T-helper 2 cell (primary cell): ENCODE measurements around the gene FARSA.
A peak's percentile ranks its signal among the peaks of the same experiment; 100 is the strongest.
"Not testable (repeated sequence)": the region's sequence is repeated elsewhere in the genome, so short reads cannot be mapped to it uniquely, and the experiment has no call there.

Source experiments
- DNase-seq, 5 experiments: peaks; one replicate each; pipeline versions ENCODE4 v3.0.0 to v3.0.0-alpha.2; 2012 to 2022

The FARSA gene

DNA sequence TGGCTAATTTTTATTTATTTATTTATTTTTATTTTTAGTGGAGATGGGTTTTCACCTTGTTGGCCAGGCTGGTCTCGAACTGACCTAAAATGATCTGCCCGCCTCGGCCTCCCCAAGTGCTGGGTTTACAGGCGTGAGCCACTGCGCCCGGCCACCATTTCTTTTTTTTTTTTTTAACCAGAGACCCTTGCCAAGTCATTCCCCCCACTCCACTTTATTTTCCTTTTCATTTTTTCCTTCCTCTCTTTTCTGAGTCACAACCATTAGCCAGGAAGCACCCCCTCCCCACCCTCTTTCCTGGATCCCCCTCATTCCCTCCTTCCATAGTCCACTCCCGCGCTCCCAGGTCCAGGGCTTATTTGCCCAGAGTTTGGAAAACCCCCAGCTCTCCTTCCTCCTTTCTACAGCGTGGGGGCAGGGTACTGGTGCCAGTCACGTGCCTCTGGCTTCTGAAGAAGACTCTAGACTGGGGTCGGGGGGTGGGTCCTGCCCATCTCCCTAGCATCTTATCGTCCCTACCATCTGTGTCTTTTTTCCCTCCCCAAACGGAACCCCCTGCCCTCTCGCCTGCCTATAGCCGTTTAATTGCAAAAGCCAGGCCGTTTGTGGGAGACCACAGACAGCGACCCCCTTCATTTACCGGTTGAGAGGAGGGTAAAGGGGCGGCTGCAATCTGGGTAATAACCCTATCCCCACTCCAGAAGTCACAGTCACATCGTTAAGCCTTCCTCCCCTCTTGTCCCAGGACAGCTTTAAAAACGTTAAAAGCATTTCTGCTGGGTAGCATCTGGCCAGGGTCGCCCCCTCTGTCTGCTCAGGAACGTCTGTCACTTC, 3.8 kb upstream of the FARSA start:
- peak in 1 of 5 experiments; percentile 45 for DNase-seq

GRCh38 chr19:12936582-12936981, 3.1 kb upstream of the FARSA start:
- no peak for DNase-seq

- no peak for DNase-seq
Measured at GRCh38 chr19:12935071-12935470, 1.6 kb upstream of the FARSA start.

- DNase-seq = no peak
Measured at GRCh38 chr19:12932392-12933286, 872 bp downstream of the FARSA start.

DNA sequence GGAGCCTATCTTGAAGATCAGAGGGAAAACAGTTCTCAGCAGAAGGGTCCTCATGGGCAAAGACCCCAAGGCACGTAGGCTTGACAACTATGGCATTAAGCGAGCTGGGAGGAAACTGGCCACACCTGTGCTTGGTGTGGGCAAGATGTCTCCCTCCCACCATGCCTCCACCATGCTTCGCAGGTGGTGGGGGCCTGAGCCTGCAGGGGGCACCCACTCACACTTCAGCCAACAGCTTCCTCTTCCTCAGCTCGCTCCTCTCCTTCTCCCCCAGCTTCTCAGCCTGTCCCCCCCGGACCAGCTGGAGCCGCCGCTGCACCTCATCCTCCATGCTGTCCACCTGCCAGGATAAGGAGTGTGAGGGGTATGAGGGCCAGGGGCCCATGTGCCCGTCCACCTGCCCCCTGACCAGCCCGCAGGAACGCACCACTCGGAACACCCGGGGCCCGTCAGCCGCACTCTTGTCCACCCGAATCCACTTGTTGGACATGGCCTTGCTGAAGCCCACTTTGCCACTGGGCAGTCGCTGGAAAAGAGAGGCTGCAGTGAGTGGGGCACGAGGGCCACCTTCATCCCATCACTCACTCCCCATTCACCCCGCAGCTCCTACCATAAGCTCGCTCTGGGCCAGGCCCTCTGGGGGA, 3.4 kb downstream of the FARSA start:
- DNase-seq = no peak

GRCh38 chr19:12924621-12925310, 8.7 kb downstream of the FARSA start:
- DNase-seq = no peak

DNA sequence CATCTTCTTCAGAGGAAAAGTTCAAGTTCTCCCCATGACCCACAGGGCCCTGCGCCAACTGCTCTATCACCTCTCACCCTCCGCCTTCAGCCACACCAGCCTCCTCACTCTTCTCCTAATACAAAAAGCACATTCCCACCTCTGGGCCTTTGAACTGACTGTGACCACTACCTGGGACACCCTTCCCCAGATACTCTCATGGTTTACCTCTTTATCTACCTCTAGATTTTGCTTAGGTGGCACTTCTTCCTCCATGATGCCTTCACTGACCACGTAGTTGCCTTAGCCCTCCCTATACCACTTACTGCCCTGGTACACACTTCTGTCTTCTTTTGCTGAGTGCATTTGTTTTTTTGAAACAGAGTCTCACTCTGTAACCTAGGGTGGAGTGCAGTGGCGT, 10.6 kb downstream of the FARSA start:
- no peak for DNase-seq

DNA sequence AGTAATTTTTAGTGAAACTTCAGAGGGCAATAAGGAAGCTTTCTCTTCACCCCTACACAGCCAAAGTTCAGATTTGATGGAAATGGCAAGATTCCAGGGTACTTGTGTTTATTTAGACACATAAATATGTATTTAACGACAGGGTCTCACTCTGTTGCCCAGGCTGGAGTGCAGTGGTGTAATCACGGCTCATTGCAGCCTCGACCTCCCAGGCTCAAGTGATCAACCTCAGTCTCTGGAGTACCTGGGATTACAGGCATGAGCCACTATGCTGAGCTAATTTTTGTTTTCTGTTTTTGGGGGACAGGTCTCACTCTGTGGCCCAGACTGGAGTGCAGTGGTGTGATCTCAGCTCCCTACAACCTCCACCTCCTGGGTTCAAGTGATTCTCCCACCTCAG, 12.5 kb downstream of the FARSA start:
- DNase-seq = no peak

DNA sequence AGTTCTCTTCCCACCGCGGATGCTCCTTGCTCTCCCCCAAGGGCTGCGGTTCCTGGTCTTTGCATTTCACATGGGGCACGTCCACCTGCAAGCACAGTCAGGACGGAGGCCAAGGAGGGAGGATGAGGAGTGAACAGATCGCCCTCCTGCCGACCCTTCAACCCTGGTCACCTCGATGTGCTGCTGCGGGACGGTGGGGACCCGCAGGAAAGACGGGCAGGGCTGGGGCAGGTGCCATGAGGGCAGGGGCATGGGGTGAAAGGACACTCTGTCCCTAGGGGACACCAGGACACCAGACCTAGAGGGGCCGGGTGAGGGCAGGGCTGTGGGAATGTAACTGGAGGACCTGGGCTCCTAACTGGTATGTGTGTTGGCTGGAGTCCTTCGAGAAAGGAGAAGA, 15.3 kb downstream of the FARSA start:
- no peak for DNase-seq

- not testable (repeated sequence) for DNase-seq
Measured at GRCh38 chr19:12915860-12916259, 17.7 kb downstream of the FARSA start.

GRCh38 chr19:12913851-12914690, 19.4 kb downstream of the FARSA start:
- peak in 3 of 5 experiments; percentile 24 to 89 (median 39) for DNase-seq

- no peak for DNase-seq
Measured at GRCh38 chr19:12913011-12913561, 20.4 kb downstream of the FARSA start.

DNA sequence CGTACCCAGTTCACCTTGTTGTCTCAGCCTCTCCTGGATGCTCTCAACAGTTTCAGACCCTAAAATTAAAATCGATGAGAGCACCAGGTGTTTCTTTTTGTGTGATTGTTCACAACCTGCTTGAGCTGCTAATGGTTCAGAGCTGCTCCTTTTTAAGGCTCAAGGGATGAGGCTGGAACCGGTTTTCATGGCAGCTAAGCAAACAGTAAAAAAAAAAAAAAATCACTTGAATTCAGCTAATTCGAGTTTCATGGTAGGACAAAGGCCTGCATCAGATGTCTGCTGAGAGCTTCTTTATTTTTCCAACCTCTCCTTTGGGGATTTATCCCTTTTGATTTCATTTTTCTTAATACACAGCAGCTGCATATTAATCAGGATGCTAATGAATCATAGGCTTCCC, 20.9 kb downstream of the FARSA start:
- no peak for DNase-seq

GRCh38 chr19:12907166-12907565, 26.3 kb downstream of the FARSA start:
- no peak for DNase-seq

DNA sequence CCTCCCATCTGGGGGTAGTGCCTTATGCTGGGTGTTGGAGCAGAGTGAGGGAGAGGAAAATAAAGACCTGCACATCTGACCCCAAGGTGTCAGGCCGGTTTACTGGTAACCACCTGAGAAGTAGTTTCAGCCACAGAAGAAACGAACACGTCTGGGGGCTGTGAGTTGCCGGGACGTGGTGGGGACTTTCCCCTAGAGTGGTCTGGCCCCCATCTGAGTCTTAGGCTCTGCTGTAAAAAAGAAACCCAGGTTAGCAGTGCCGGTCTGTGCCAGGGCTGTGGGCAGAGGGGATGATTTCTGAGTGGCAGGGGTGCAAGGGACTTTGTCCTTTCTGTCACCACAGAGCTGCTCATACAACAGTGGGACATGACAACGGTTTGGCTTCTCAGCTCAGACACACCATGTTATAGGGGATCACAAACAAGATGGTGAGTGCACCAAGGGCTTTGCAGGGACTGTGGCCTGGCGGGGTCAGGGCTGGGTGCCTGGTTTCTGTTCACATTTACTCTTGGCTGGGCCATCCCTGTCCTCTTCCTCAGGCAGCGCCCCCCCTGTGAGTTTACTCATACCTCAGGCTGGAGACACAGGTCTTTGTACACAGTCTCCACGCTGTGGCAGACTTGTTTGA, 33.5 kb downstream of the FARSA start:
- DNase-seq = peak in 1 of 5 experiments; percentile 67

DNA sequence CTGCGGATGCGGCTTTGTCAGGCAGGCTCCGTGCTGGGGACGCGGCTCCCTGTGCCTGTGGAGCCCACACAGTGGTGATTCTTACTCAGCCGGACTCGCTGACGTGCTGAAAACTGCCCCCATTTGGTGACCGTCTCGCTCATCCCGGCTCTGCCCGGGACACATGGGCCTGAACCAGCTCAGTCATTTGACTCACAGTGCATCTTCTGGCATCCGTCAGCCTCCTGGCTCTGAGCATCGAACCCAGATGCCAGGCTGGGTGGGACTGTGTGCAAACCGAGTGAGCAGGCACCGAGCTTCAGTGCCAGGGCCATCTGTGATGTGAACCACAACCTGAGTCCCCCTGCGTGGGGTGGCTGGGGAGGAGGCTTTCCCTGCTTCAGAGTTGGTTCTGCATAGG, 37.1 kb downstream of the FARSA start:
- no peak for DNase-seq

DNA sequence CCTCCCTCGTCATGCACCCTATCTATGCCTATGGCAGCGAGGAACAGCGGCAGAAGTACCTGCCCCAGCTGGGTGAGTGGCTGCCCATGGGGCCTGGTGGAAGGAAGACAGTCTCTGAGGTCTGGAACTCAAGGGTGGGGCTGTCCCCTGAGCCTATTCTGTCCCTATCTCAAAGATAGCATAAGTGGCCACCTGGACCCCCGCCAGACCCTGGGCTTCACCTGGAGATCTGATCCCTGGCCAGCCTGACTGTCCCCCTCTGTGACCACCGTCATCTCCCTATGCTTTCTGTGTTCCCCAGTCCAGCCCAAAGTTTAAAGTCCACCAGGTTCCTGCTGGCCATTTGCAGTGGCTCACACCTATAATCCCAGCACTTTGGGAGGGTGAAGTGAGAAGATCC, 39.9 kb downstream of the FARSA start:
- DNase-seq = no peak

GRCh38 chr19:12891553-12892021, 41.9 kb downstream of the FARSA start:
- DNase-seq = no peak

- peak; percentile 82 to 99 (median 95) for DNase-seq
Measured at GRCh38 chr19:12890787-12891552, 42.5 kb downstream of the FARSA start, which contains the start of gene GCDH. GCDH (plus strand) TSS chr19:12891160; CDS start chr19:12891305, 145 bp downstream.
